Trophoblast cell (in vitro differentiated cells and primary cell): Measurements from ENCODE around the gene PRKN.

Source experiments
- DNase-seq, 2 donors: peaks; one replicate each; pipeline ENCODE4 v3.0.0-alpha.2; 2016
- H2AFZ ChIP-seq: 2 replicates; pipeline ENCODE4 v1.6.1; 2013; ENCODE audit warnings: low read length, moderate library complexity, mild to moderate bottlenecking; ENCODE audit not compliant: insufficient read depth, poor library complexity
- H2AK5ac ChIP-seq: 2 replicates; pipeline ENCODE4 v1.6.1; 2013; ENCODE audit warnings: mild to moderate bottlenecking, low read length
- H2BK120ac ChIP-seq: 2 replicates; pipeline ENCODE4 v1.6.1; 2013; ENCODE audit warnings: low read length, mild to moderate bottlenecking, moderate library complexity; ENCODE audit not compliant: insufficient read depth, poor library complexity
- H2BK12ac ChIP-seq: 2 replicates; pipeline ENCODE4 v1.6.1; 2013; ENCODE audit warnings: mild to moderate bottlenecking, low read length, moderate library complexity
- H2BK5ac ChIP-seq: 2 replicates; pipeline ENCODE4 v1.6.1; 2013; ENCODE audit warnings: low read length, low read depth, moderate library complexity, mild to moderate bottlenecking; ENCODE audit not compliant: poor library complexity
- H3K14ac ChIP-seq: 2 replicates; pipeline ENCODE4 v1.6.1; 2013; ENCODE audit warnings: mild to moderate bottlenecking, low read length
- H3K18ac ChIP-seq: 2 replicates; pipeline ENCODE4 v1.6.1; 2013; ENCODE audit warnings: mild to moderate bottlenecking, low read length
- H3K23ac ChIP-seq: 2 replicates; pipeline ENCODE4 v1.6.1; 2013; ENCODE audit warnings: low read length
- H3K27ac ChIP-seq: 2 replicates; pipeline ENCODE4 v1.5.1; 2013; ENCODE audit warnings: low read depth, mild to moderate bottlenecking, inconsistent platforms, low read length, moderate library complexity
- H3K27me3 ChIP-seq: 2 replicates; pipeline ENCODE4 v1.6.1; 2013; ENCODE audit warnings: inconsistent platforms, mild to moderate bottlenecking, low read length, moderate library complexity; ENCODE audit not compliant: insufficient read depth
- H3K36me3 ChIP-seq, 2 experiments: 1 replicate in 1 of 2; 2 replicates in 1 of 2; pipeline ENCODE4 v1.6.1; 2013; ENCODE audit warnings: low read length in 2 of 2, mild to moderate bottlenecking in 2 of 2, moderate library complexity in 1 of 2; ENCODE audit not compliant: insufficient read depth in 2 of 2, control insufficient read depth in 1 of 2
- H3K4ac ChIP-seq: 2 replicates; pipeline ENCODE4 v1.6.1; 2013; ENCODE audit warnings: low read depth, mild to moderate bottlenecking, low read length, moderate library complexity
- H3K4me1 ChIP-seq, 2 experiments: 1 replicate in 1 of 2; 2 replicates in 1 of 2; pipeline ENCODE4 v1.6.1; 2013; ENCODE audit warnings: low read length in 2 of 2, mild to moderate bottlenecking in 2 of 2, moderate library complexity in 1 of 2; ENCODE audit not compliant: insufficient read depth in 2 of 2, control insufficient read depth in 1 of 2
- H3K4me2 ChIP-seq: 2 replicates; pipeline ENCODE4 v1.6.1; 2013; ENCODE audit warnings: inconsistent platforms, mild to moderate bottlenecking, low read length, moderate library complexity
- H3K4me3 ChIP-seq: 2 replicates; pipeline ENCODE4 v1.5.1; 2013; ENCODE audit warnings: mild to moderate bottlenecking, low read depth, low read length, inconsistent platforms
- H3K79me1 ChIP-seq: one replicate; pipeline ENCODE4 v1.6.1; 2013; ENCODE audit warnings: low read length
- H3K79me2 ChIP-seq: 2 replicates; pipeline ENCODE4 v1.6.1; 2013; ENCODE audit warnings: low read length, mild to moderate bottlenecking; ENCODE audit not compliant: control insufficient read depth, insufficient read depth, poor library complexity
- H3K9ac ChIP-seq: 2 replicates; pipeline ENCODE4 v1.6.1; 2013; ENCODE audit warnings: mild to moderate bottlenecking, low read length
- H3K9me3 ChIP-seq: 2 replicates; pipeline ENCODE4 v1.6.1; 2013; ENCODE audit warnings: low read depth, mild to moderate bottlenecking, control low read depth, inconsistent platforms, low read length; ENCODE audit not compliant: insufficient read depth
- H4K12ac ChIP-seq: 2 replicates; pipeline ENCODE4 v1.6.1; 2013; ENCODE audit warnings: low read depth, mild to moderate bottlenecking, low read length, moderate library complexity
- H4K8ac ChIP-seq: 2 replicates; pipeline ENCODE4 v1.6.1; 2013; ENCODE audit warnings: low read depth, mild to moderate bottlenecking, low read length, moderate library complexity
- H4K91ac ChIP-seq: one replicate; pipeline ENCODE4 v1.6.1; 2013; ENCODE audit warnings: low read depth, mild to moderate bottlenecking, low read length, moderate library complexity
- WGBS: extraction: QIAGEN DNeasy Blood & Tissue Kit; methylation state at CpG from one replicate; pipeline ENCODE4 v1.1.7; 2013; ENCODE audit warnings: missing lambda C conversion rate; ENCODE audit not compliant: insufficient read length, insufficient coverage; ENCODE audit errors: extremely low coverage; 5-methylcytosine and 5-hydroxymethylcytosine counted together

The PRKN gene

GRCh38 chr6:162651505-162651904, 76.1 kb downstream of the PRKN start:
- H3K14ac ChIP-seq: no peak overlapping the region
- no peak overlapping the region for H3K4me3 ChIP-seq
- no peak overlapping the region for H2BK120ac ChIP-seq
- no peak overlapping the region for H2BK5ac ChIP-seq
- H4K12ac ChIP-seq: no peak overlapping the region
- DNase-seq: no peak
- no peak overlapping the region for H2AK5ac ChIP-seq
- H3K23ac ChIP-seq: no peak overlapping the region
- H4K8ac ChIP-seq: no peak overlapping the region
- H3K4me2 ChIP-seq: no peak overlapping the region
- H3K9ac ChIP-seq: no peak overlapping the region
- H3K36me3 ChIP-seq: no peaks in the 10 kb centered on the region
- no peak overlapping the region for H3K27ac ChIP-seq
- H3K18ac ChIP-seq: no peak overlapping the region
- no peak overlapping the region for H3K4ac ChIP-seq
- no peaks in the 10 kb centered on the region for H3K27me3 ChIP-seq
- H3K79me2 ChIP-seq: no peaks in the 10 kb centered on the region
- no CpG with 5 or more reads among the region's 3 CpGs for WGBS
- no peak overlapping the region for H2AFZ ChIP-seq
- no peaks in the 10 kb centered on the region for H3K4me1 ChIP-seq
- no peaks in the 10 kb centered on the region for H3K9me3 ChIP-seq
- H2BK12ac ChIP-seq: no peak overlapping the region
- H4K91ac ChIP-seq: no peak overlapping the region
- no peaks in the 10 kb centered on the region for H3K79me1 ChIP-seq

GRCh38 chr6:162649271-162649670, 78.3 kb downstream of the PRKN start:
- no peaks in the 10 kb centered on the region for H3K4me1 ChIP-seq
- H2AFZ ChIP-seq: no peak overlapping the region
- no peak overlapping the region for H4K8ac ChIP-seq
- WGBS: no CpG with 5 or more reads among the region's 3 CpGs
- H3K14ac ChIP-seq: no peak overlapping the region
- no peaks in the 10 kb centered on the region for H3K9me3 ChIP-seq
- H2BK12ac ChIP-seq: no peak overlapping the region
- no peaks in the 10 kb centered on the region for H3K79me2 ChIP-seq
- no peak overlapping the region for H3K18ac ChIP-seq
- no peak overlapping the region for H2BK5ac ChIP-seq
- H3K4me3 ChIP-seq: no peak overlapping the region
- H3K9ac ChIP-seq: no peak overlapping the region
- H3K79me1 ChIP-seq: no peaks in the 10 kb centered on the region
- no peaks in the 10 kb centered on the region for H3K36me3 ChIP-seq
- no peak for DNase-seq
- H2AK5ac ChIP-seq: no peak overlapping the region
- H3K27me3 ChIP-seq: no peaks in the 10 kb centered on the region
- no peak overlapping the region for H4K91ac ChIP-seq
- H3K4ac ChIP-seq: no peak overlapping the region
- no peak overlapping the region for H2BK120ac ChIP-seq
- no peak overlapping the region for H3K23ac ChIP-seq
- no peak overlapping the region for H4K12ac ChIP-seq
- no peak overlapping the region for H3K4me2 ChIP-seq
- H3K27ac ChIP-seq: no peak overlapping the region

DNA sequence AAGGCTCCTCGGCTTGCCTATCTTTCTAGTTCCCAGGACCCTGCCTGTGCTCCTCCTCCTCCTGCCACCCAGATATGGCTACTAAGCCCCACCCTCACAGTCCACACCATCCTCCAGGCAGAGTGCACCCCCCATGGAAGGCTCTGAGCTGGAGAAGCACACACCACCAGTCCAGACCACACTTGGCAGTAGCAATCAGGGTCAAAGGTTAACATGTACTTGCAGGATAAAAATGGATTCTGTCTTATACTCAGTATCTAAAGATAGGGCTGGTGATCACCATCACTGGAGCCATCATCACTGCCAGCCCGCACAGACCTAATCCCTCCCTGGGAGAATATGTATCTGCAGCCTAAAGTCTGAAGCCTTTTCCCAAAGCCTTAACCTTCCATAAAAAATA, 83.4 kb downstream of the PRKN start:
- peaks cover 0 to 2% of the 10 kb centered on the region in 2 experiments for H3K4me1 ChIP-seq
- H2AK5ac ChIP-seq: no peak overlapping the region
- no peak overlapping the region for H2BK120ac ChIP-seq
- no peak for DNase-seq
- H3K79me2 ChIP-seq: no peaks in the 10 kb centered on the region
- no peak overlapping the region for H3K4ac ChIP-seq
- no peak overlapping the region for H4K8ac ChIP-seq
- H3K4me2 ChIP-seq: no peak overlapping the region
- H2AFZ ChIP-seq: no peak overlapping the region
- H3K27me3 ChIP-seq: no peaks in the 10 kb centered on the region
- no peak overlapping the region for H4K91ac ChIP-seq
- H4K12ac ChIP-seq: no peak overlapping the region
- no peak overlapping the region for H3K27ac ChIP-seq
- H3K4me3 ChIP-seq: no peak overlapping the region
- no peaks in the 10 kb centered on the region for H3K79me1 ChIP-seq
- no peak overlapping the region for H3K23ac ChIP-seq
- no peak overlapping the region for H3K9ac ChIP-seq
- no peak overlapping the region for H2BK12ac ChIP-seq
- H3K18ac ChIP-seq: no peak overlapping the region
- H3K9me3 ChIP-seq: no peaks in the 10 kb centered on the region
- no peak overlapping the region for H3K14ac ChIP-seq
- no peaks in the 10 kb centered on the region for H3K36me3 ChIP-seq
- WGBS: no CpG with 5 or more reads among the region's 2 CpGs
- H2BK5ac ChIP-seq: no peak overlapping the region

DNA sequence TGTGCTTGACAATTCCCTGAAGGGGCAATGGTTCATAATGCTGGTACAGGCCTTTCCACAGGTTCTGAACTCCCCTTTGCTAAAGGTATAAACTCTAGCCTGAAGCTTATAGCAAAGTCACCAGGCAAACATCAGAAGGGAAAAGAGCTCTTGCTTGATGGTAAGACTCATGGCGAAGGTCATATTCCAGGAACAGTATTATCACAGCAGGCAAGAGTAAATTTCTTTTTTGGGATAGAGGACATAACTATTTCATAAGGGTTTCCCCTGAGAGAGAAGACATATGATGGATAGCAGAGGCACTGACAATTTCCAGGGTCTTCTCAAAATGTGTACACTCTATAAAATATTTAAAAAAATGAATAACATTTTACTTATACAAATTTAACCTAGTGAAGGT, 86.8 kb downstream of the PRKN start:
- H2BK5ac ChIP-seq: no peak overlapping the region
- no peak overlapping the region for H4K12ac ChIP-seq
- H2BK120ac ChIP-seq: no peak overlapping the region
- no peak overlapping the region for H4K8ac ChIP-seq
- no peak overlapping the region for H2AK5ac ChIP-seq
- H3K4ac ChIP-seq: no peak overlapping the region
- H3K4me3 ChIP-seq: no peak overlapping the region
- H4K91ac ChIP-seq: no peak overlapping the region
- H3K36me3 ChIP-seq: no peaks in the 10 kb centered on the region
- DNase-seq: no peak
- H2AFZ ChIP-seq: no peak overlapping the region
- H3K4me1 ChIP-seq: peaks cover 0 to 2% of the 10 kb centered on the region in 2 experiments
- no peaks in the 10 kb centered on the region for H3K27me3 ChIP-seq
- no peak overlapping the region for H3K27ac ChIP-seq
- H3K14ac ChIP-seq: no peak overlapping the region
- H2BK12ac ChIP-seq: no peak overlapping the region
- no peak overlapping the region for H3K18ac ChIP-seq
- H3K9ac ChIP-seq: no peak overlapping the region
- no peaks in the 10 kb centered on the region for H3K79me2 ChIP-seq
- WGBS: no CpG with 5 or more reads among the region's 1 CpG
- H3K23ac ChIP-seq: no peak overlapping the region
- no peak overlapping the region for H3K4me2 ChIP-seq
- H3K9me3 ChIP-seq: no peaks in the 10 kb centered on the region
- no peaks in the 10 kb centered on the region for H3K79me1 ChIP-seq
